Measurements from ENCODE around the gene NR5A1.

- TF ChIP-seq CTCF (tag by site-specific recombination; IDR thresholded peaks at IDR 0.05) (no peak), ZBTB7A (tag by site-specific recombination; IDR thresholded peaks at IDR 0.05; ENCODE audit: low read depth) (no peak)
These were observed 6.9 kb upstream of the NR5A1 start for GRCh38 chr9:124514125-124514524.
